Endothelial cell of umbilical vein (primary cell): ENCODE data around the gene UBR4.

Source experiments
- EZH2 ChIP-seq: IDR thresholded peaks from 2 replicates; pipeline ENCODE4 v1.6.1; 2012; ENCODE audit warnings: borderline replicate concordance, low read depth, mild to moderate bottlenecking, moderate library complexity, low read length, inconsistent platforms; ENCODE audit not compliant: severe bottlenecking
- FOS ChIP-seq: IDR thresholded peaks from 2 replicates; pipeline ENCODE4 v1.6.1; 2011; ENCODE audit warnings: mild to moderate bottlenecking, low read length, moderate library complexity, borderline replicate concordance; ENCODE audit not compliant: insufficient read depth
- GATA2 ChIP-seq: IDR thresholded peaks from 2 replicates; pipeline ENCODE4 v1.7.0; 2011; ENCODE audit warnings: low read depth, mild to moderate bottlenecking, moderate library complexity, mixed read lengths, low read length; ENCODE audit not compliant: insufficient read length, insufficient read depth
- JUN ChIP-seq: IDR thresholded peaks from 2 replicates; pipeline ENCODE4 v1.6.1; 2011; ENCODE audit warnings: borderline replicate concordance, low read depth; ENCODE audit not compliant: insufficient read length, insufficient read depth
- MYC ChIP-seq: IDR thresholded peaks from one replicate; pipeline ENCODE4 v1.6.1; 2011; ENCODE audit warnings: mild to moderate bottlenecking, low read depth, low read length
- POLR2A ChIP-seq: IDR thresholded peaks from 2 replicates; pipeline ENCODE4 v1.6.1; 2012; ENCODE audit warnings: low read depth, mild to moderate bottlenecking, control low read depth, low read length
- POLR2AphosphoS5 ChIP-seq: IDR thresholded peaks from 2 replicates; pipeline ENCODE4 v1.6.1; 2012; ENCODE audit warnings: low read depth, mild to moderate bottlenecking, control low read depth, low read length, moderate library complexity; ENCODE audit not compliant: insufficient read depth
- TF ChIP-seq, protein P1 (sequence below), 2 donors: IDR thresholded peaks; 1 replicate in 1 of 2; 2 replicates in 1 of 2; pipeline ENCODE4 v1.5.1; 2011; ENCODE audit warnings: low read length in 2 of 2, mild to moderate bottlenecking in 2 of 2, moderate library complexity in 2 of 2, control low read depth in 1 of 2, inconsistent platforms in 1 of 2, low read depth in 1 of 2; ENCODE audit not compliant: insufficient read depth in 1 of 2; ENCODE audit errors: extremely low read depth in 1 of 2
- TF ChIP-seq, protein P2 (sequence below): IDR thresholded peaks from 2 replicates; pipeline ENCODE4 v1.6.1; 2011; ENCODE audit not compliant: insufficient read depth, insufficient read length

DNA sequence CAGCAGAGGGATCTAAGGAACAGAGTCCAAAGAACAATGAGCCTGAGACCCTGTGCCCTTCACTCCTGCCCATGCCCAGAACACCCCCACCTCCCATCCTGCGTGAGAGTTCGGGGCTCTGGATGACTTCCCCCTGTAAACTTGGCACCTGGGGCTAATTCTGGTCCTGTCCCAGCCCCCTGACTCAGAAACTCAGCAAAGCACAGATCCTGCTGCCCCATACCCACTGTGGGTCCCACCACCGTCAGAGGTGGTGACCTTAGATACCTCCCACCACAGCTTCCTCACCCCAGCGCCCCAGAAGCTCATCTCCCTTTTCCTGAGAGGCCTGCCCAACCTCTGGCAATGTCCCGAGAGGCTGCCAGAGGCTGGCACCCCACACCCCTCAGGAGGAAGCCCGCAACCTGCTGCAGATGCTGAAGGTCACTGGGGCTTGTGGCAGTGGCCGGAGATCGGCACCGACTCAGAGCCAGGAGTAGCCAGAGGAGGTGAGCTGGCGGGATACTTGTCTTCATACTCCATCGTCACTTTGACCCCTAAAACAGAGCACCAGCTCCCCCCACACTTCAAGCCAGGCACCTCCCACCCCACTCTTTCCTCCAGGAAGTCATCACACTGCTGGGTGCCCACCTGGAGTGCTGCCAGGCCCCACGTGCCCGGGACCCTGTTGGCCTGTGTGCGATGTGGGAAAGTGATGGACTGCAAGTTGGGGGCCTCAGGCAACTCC, 142.0 kb downstream of the UBR4 start:
- TF ChIP-seq, protein P1, sequence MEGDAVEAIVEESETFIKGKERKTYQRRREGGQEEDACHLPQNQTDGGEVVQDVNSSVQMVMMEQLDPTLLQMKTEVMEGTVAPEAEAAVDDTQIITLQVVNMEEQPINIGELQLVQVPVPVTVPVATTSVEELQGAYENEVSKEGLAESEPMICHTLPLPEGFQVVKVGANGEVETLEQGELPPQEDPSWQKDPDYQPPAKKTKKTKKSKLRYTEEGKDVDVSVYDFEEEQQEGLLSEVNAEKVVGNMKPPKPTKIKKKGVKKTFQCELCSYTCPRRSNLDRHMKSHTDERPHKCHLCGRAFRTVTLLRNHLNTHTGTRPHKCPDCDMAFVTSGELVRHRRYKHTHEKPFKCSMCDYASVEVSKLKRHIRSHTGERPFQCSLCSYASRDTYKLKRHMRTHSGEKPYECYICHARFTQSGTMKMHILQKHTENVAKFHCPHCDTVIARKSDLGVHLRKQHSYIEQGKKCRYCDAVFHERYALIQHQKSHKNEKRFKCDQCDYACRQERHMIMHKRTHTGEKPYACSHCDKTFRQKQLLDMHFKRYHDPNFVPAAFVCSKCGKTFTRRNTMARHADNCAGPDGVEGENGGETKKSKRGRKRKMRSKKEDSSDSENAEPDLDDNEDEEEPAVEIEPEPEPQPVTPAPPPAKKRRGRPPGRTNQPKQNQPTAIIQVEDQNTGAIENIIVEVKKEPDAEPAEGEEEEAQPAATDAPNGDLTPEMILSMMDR (IDR thresholded peaks at IDR 0.05; ENCODE audit: extremely low read depth in 1 of 2, insufficient read depth in 1 of 2, low read depth in 1 of 2, low read length in 2 of 2) = no peak
- TF ChIP-seq POLR2A (no peak), POLR2AphosphoS5 (no peak), GATA2 (no peak), EZH2 (no peak), MYC (no peak), JUN (no peak), FOS (no peak)
- TF ChIP-seq, protein P2, sequence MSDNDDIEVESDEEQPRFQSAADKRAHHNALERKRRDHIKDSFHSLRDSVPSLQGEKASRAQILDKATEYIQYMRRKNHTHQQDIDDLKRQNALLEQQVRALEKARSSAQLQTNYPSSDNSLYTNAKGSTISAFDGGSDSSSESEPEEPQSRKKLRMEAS = no peak
